ACHN (cell line): ENCODE measurements around the gene SNTB2.
A peak's percentile ranks its signal among the peaks of the same experiment; 100 is the strongest.

Experiments
- DNase-seq: peaks from one replicate; pipeline ENCODE4 v3.0.0-alpha.2; 2015
- in situ Hi-C: cut with HindIII; loops from 2 replicates; pipeline ENCODE4 v1.10.0; 2017; ENCODE audit warnings: low sequenced_read_pairs, low pct_ligation_motif_present, low pct_unique_long_range_greater_than_20kb

Gene SNTB2

GRCh38 chr16:69350536-69351133, 163.7 kb downstream of the SNTB2 start:
- in situ Hi-C loops, result no loop called here
- no peak for DNase-seq

DNA sequence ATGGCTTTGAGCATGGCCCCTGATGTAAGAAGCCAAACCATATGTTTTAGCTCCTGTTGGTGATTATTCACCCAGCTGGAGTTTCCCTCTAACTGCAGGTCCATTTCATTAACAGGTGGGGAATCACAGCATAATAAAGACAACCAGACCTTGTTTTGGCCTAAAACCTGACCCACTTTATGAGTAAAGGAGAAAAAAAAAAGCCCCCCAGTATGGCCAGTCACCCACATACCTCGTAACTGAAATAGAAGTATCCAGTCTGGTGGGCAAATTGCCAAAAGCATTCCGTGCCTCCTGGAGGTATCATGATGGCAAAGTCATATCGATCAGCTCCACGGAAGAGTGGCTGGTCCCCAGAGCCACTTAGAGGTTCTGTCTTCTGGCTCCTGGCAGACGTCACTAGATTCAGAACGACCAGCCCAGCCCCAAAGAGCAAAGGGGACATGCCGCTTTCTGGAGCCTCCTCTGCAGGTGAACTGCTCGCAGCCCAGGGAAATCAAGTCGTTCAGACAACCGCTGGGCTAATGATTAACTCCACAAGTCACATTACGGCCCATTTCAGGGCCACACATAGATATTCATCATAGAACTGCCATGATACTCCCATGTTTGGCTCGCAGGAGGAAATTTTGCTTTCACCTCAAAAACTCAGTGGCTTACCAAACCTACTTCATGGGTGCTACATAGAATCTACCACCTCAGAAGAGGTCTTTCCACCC, 164.5 kb downstream of the SNTB2 start, which contains the start of gene TMED6:
TSS of gene TMED6 (minus strand) at position 478 of the 719 bp plus-strand sequence. CDS start at position 445, 33 bp downstream.
- DNase-seq, result peak; percentile 69
- in situ Hi-C loops, result no loop called here
